RWPE2 (cell line): ENCODE results near the gene KRT14.
"Not testable (repeated sequence)": the region's sequence is repeated elsewhere in the genome, so short reads cannot be mapped to it uniquely, and the experiment has no call there.

Experiments used
- ATAC-seq: fragments of 200-7000 bp; cut with Tn5 transposase; 3 replicates; pipeline ENCODE4 v1.9.1; 2021; ENCODE audit warnings: low read depth
- DNase-seq: peaks from one replicate; pipeline ENCODE4 v3.0.0-alpha.2; 2020; ENCODE audit warnings: low spot score
- H3K27ac ChIP-seq: fragments of 450-650 bp; 2 replicates; pipeline ENCODE4 v1.5.1; 2017; ENCODE audit warnings: mild to moderate bottlenecking; ENCODE audit not compliant: poor library complexity, severe bottlenecking
- H3K27me3 ChIP-seq: fragments of 250-450 bp; sonication (Bioruptor Pico); 2 replicates; pipeline ENCODE4 v1.5.1; 2021; ENCODE audit warnings: mild to moderate bottlenecking, moderate library complexity; ENCODE audit not compliant: insufficient read depth, poor library complexity, severe bottlenecking
- H3K36me3 ChIP-seq: fragments of 250-450 bp; sonication (Bioruptor Pico); 2 replicates; pipeline ENCODE4 v1.5.1; 2020; ENCODE audit warnings: low read depth, mild to moderate bottlenecking, moderate library complexity
- H3K4me1 ChIP-seq: fragments of 250-450 bp; sonication (Bioruptor Pico); 2 replicates; pipeline ENCODE4 v1.5.1; 2021; ENCODE audit warnings: mild to moderate bottlenecking, moderate library complexity; ENCODE audit not compliant: insufficient read depth, poor library complexity, severe bottlenecking
- H3K4me3 ChIP-seq: fragments of 250-450 bp; sonication (Bioruptor Pico); 2 replicates; pipeline ENCODE4 v1.5.1; 2021; ENCODE audit warnings: mild to moderate bottlenecking, moderate library complexity; ENCODE audit not compliant: severe bottlenecking
- H3K9me3 ChIP-seq: fragments of 250-450 bp; sonication (Bioruptor Pico); 2 replicates; pipeline ENCODE4 v1.5.1; 2021; ENCODE audit warnings: mild to moderate bottlenecking, moderate library complexity; ENCODE audit not compliant: severe bottlenecking
- CTCF ChIP-seq: fragments of 450-650 bp; IDR thresholded peaks from one replicate; pipeline ENCODE4 v1.5.1; 2017; ENCODE audit warnings: mild to moderate bottlenecking, moderate library complexity; ENCODE audit not compliant: poor library complexity, severe bottlenecking

KRT14 gene

GRCh38 chr17:41589301-41589700 is 2.6 kb upstream of the KRT14 start:
- Histone ChIP-seq H3K27me3 (no peaks in the 10 kb centered on the region), H3K36me3 (peaks cover 19% of the 10 kb centered on the region), H3K4me1 (peaks cover 3% of the 10 kb centered on the region), H3K4me3 (no peak overlapping the region), H3K27ac (peak overlapping the region; percentile 95), H3K9me3 (no peaks in the 10 kb centered on the region)
- ATAC-seq, result no peak
- no peak for DNase-seq
- TF ChIP-seq CTCF, result no peak

GRCh38 chr17:41588126-41588810 is 1.6 kb upstream of the KRT14 start:
- H3K36me3 ChIP-seq, result peaks cover 28% of the 10 kb centered on the region
- no peaks in the 10 kb centered on the region for H3K27me3 ChIP-seq
- H3K4me1 ChIP-seq, result peaks cover 3% of the 10 kb centered on the region
- peak overlapping the region; percentile 95 for H3K27ac ChIP-seq
- no peak for TF ChIP-seq CTCF
- no peak overlapping the region for H3K4me3 ChIP-seq
- DNase-seq (peak; percentile 89), ATAC-seq (peak; percentile 62)
- H3K9me3 ChIP-seq, result no peaks in the 10 kb centered on the region

- Histone ChIP-seq H3K4me3 (peak overlapping the region; percentile 45), H3K4me1 (peaks cover 16% of the 10 kb centered on the region)
- ATAC-seq, result no peak
Measured at GRCh38 chr17:41585301-41586056, 1.2 kb downstream of the KRT14 start.

DNA sequence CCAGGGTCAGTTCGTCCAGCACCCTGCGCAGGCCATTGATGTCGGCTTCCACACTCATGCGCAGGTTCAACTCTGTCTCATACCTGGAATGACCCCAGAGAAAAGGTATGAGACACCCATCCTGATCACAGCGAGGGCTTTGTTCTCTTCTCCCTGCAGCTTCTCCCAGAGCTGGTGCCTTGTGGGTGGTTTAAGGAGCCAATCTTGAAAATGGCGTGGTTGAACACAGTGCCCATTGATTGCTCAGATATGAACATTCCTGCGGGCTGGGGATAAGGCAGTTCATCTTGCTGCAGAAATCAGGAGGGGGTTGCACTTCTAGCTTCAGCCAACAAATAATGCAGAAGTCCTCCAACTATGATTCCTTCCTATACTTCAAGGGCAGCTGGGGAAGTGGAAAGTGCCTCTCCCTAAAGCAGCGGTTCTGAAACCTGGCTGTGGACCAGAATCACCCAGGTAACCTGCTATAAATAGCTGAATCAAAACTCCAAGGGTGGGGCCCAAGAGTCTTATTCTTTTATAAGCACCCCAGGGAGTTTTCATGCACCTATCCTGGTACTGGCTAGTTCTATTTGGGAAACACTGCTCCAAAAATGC is 2.3 kb downstream of the KRT14 start:
- H3K9me3 ChIP-seq, H3K27me3 ChIP-seq, ATAC-seq, DNase-seq: not testable (repeated sequence)
- Histone ChIP-seq H3K27ac (peak overlapping the region; percentile 95), H3K4me3 (peak overlapping the region; percentile 45), H3K4me1 (peaks cover 22% of the 10 kb centered on the region), H3K36me3 (peaks cover 46% of the 10 kb centered on the region)

More at GRCh38 chr17:41585301-41586056, 1.2 kb downstream of the KRT14 start:
- TF ChIP-seq CTCF, result no peak
- DNase-seq, result no peak
- H3K27ac ChIP-seq, result peak overlapping the region; percentile 95
- H3K27me3 ChIP-seq, result no peaks in the 10 kb centered on the region
- H3K36me3 ChIP-seq, result peaks cover 46% of the 10 kb centered on the region
- no peaks in the 10 kb centered on the region for H3K9me3 ChIP-seq
